Right kidney (tissue), 1 donor: Measurements from ENCODE around the gene TNFRSF13B.
"Not testable (repeated sequence)": the region's sequence is repeated elsewhere in the genome, so short reads cannot be mapped to it uniquely, and the experiment has no call there.

Experiments used
- DNase-seq: peaks from one replicate; pipeline ENCODE4 v3.0.0-alpha.2; 2016

The TNFRSF13B gene

DNA sequence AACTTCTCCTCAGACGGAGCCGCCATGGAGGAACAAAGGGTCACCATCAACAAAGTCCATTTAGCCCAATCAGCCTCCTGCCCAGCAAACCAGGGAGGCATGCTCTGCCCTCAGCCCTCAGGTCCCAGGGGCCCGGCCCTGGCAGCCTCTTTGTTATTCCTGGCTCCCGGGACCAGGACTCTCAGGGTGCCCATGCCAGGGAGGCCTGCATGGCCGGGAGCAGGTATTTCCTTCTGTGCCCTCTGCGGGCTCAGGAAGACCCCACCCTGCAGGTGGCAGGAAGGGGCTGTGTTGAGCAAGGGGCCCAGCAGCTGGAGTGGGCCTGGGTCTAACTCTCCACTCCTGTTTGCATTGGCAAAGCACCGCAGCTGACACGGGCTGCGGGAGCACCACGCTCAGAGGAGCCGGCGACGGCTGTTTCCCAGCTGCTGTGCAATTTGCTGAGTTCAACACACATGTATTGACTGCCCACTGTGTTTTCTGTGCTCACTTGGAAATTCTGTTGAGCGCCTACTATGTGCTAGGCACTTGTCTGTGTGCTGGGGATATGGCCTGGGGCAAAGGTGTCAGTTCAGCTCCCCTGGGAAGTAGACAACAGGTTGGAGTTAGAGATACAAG is 33.2 kb upstream of the TNFRSF13B start:
- DNase-seq, result not testable (repeated sequence)

- DNase-seq, result no peak
Observed at GRCh38 chr17:17004251-17004996, 32.5 kb upstream of the TNFRSF13B start.

DNA sequence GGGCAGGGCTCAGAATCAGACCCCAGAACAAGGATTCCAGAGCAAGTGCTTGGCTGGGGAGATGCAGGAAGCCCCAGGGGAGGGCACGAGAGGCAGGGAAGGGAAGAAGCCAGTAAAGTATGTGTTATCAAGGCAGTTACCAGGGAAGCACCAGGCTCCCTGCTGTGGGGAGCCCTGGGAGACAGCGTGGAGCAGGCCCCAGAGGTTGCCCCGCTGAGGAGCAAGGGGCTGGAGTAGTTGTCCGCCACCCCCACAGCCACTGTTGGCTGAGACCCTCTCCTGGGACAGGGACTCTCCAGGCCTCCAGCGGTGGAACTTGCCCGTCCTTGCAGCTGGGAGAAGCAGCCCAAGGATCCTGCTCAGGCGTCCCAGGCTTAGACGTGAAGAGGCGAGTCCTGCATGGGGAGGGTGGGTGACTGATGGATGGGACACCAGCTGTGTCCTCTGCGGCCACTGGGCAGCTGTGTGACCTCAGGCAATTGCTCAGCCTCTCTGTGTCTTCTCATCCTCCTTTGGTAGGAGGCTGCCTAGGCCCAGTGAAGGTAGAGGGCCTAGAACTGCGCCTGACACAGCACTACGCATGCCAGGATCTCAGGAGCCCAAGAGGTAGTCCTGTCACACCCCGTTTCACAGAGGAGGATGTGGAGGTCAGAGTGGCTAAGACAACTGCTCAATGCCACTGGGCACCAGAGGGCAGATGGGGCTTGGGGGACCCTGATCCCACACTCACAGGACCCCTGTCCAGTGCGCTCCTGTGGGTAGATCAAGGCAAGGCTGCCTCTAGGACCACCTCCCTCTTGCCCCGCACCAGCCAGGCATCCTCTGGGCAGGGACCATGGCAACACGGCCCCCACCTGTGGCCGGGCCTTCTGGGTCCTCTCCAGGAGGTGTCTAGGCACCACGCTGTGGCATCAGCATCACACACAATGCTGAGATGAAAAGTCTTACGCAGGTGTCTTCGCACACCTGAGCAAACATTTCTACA is 31.1 kb upstream of the TNFRSF13B start:
- DNase-seq, result not testable (repeated sequence)

GRCh38 chr17:17001874-17002520 is 30.1 kb upstream of the TNFRSF13B start:
- peak; percentile 68 for DNase-seq

- no peak for DNase-seq
Observed at GRCh38 chr17:17001076-17001777, 29.3 kb upstream of the TNFRSF13B start.

DNA sequence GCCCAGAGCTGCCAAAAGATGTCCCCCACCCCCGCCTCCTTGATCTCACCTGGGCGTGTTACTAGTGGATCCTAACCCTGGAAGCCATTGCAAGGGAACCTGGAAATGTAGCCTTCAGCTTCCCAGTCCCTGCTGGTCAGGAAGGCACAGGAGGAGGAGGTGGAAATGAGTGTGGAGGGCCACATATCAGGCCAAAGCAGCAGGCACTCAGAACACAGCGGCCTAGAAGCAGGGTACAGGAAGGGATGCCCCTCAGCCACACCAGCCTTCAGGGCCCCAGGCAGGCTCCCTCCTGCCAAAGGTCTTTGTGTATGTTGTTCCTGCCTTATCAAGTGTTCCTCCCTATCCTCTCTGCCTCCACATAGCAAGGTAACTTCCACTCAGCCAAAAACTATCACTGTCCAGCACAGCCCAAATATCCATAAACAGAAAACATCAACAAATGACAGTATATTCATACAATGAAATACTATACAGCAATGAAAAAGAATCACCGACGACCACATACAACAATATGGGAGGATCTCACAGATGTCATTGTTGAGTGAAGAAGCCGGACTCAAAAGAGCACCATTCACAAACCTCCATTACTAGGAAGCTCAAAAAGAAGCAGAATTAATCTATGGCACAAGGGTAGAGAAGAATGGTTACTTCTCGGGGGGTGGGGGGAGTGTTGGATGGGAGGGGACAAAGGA is 28.2 kb upstream of the TNFRSF13B start:
- no peak for DNase-seq

DNA sequence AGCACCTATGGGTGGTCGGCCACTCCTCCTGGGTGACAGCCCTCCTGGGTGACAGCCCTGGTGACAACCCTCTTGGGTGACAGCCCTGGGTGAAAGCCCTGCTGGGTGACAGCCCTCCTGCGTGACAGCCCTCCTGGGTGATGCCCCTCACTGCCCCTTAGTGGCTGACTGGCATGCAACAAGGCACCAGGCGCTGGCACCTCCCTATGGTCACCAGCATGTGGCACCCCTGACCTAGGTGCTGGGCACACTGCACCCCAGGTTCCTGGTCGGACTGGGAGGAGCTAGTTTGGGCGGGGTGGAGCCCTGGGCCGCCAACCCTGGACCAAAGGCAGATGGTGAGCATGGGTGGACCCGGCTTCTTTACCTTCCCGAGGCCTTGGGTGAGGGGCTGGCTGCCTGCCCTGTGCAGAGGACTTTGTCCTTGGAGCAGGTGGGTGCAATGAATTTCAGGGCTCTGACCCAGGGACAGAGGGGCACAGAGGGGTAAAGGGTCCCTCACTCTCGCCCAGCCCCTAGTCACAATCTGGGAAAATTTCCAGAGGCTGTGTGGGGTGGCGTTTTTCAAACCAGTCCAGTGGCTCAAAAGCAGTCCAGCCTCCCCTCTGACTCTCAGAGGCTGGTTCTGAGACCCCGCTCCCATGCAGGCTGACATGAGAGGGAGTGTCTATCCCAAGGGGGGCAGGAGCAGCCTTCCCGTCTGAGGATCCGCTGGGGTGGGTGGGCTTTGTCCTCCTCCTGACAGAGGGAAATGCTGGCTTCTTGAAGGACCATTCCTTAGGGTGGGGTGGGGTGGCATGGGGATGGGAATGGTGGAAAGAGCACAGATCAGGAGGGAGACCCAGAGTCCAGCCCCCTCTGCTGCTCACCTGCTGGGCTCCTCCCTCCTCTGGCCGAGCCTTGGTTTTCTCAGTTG is 25.9 kb upstream of the TNFRSF13B start:
- no peak for DNase-seq

- not testable (repeated sequence) for DNase-seq
Observed at GRCh38 chr17:16996726-16997125, 24.8 kb upstream of the TNFRSF13B start.

GRCh38 chr17:16995930-16996329 is 24.0 kb upstream of the TNFRSF13B start:
- no peak for DNase-seq

DNA sequence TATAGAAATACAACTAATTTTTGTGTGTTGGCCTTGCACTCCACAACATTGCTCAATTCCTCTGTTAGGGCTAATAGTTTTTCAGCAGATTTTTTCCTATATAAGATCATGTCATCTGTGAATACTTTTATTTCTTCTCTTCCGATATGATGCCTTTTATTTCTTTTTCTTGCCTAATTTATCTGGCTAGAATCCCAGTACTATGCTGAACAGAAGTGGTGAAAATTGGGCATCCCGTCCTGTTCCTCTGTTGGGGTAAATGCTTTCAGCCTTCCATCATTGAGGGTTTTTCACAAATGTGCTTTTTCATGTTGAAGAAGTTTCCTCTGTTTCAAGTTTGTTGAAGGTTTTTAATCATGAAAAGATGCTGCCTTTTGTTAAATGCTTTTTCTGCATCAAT is 22.7 kb upstream of the TNFRSF13B start:
- no peak for DNase-seq

- peak; percentile 44 for DNase-seq
Observed at GRCh38 chr17:16991349-16992009, 19.6 kb upstream of the TNFRSF13B start.

DNA sequence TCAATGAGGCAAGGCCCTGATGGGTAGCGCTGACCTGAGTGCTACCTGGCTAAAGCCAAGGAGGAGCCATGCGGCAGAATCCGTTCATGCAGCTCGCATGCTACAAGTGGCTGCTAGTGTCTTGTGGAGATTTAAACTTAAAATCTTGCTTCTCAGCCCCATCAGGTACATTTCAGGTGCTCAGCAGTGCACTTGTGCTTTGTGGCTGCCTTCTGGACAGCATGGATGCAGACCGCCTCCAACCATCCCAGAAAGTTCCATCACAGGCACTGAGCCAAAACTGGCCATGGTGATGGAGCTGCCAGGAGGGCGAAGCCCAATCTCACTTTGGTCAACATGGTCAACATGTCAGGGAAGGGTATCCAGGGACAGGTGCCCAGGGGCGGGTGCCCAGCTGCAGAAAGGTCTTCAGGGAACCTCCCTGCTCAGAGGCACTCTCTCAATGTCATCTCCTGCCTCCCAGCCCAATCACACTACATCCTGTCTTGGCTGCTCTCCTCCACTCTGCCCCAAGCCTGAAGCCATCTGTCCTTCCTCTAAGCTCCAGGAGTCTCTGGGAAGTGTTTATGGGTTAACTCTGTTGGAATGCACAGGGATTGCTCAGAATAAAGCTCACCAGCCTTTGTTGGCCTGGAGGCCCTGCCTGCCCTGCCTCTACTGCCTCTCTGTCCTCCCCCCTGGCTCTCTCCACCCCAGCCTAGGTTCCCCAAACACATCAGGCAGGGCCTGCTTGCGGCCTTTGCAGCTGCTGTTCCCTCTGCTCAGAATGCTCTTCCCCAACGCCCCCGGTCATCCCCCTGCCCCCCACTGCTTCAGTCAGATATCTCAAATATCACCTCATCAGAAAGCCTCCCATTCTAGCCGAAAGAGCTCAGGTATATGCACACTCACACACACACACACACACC is 18.3 kb upstream of the TNFRSF13B start:
- no peak for DNase-seq

DNA sequence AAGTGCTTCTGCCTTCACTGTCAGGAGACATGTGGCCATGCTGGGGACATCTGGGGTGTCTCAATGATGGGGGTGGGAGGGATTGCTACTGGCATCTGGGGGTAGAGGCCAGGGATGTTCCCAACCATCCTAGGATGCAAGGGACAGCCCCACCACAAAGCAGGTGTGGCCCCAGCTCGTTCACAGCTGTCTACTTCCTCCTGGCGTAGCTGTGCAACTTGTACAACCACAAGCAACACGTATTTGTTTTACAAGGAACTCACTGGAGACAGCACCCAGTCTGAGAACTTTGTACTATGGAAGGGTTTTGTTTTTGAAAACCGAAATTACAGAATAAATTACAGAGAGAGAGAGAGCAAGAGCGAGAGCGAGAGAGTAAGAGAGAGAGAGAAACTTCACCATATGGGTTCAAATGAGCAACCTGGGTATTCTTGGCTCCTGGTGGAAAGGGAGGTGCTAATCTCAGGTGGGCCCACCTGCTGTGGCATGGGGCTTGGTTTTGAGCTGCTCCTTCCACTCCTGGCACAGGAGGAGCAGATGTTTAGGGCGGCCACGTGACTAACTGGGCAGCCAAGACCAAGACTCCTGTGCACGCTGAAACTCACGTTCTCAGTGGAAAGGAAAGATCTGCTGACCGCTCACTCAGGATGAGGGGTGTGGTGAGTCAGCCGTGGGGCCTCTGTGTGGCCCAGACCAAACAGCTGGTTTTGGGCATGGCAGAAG is 17.5 kb upstream of the TNFRSF13B start:
- no peak for DNase-seq

DNA sequence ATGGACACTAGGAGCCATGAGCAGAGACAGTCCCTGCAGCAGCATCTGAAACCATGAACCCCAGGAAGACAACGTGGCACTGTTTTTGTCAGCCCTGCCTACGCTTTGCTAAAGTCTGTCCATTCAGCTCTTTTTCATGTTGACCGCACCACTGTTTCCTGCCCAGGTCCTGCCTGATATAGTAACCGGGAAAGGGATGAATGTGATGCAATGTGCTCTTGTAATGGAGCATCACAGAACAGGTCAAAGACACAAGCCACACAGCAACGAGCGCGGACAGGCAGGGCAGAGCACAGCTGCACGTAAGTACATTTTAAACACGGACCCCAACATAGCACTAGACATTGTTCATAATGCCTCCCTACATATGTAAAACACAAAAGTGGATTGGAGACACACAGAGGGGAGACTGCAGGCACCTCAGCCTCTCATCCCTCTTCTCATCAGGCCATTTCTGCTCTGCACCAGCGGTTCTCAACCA is 16.9 kb upstream of the TNFRSF13B start:
- no peak for DNase-seq

DNA sequence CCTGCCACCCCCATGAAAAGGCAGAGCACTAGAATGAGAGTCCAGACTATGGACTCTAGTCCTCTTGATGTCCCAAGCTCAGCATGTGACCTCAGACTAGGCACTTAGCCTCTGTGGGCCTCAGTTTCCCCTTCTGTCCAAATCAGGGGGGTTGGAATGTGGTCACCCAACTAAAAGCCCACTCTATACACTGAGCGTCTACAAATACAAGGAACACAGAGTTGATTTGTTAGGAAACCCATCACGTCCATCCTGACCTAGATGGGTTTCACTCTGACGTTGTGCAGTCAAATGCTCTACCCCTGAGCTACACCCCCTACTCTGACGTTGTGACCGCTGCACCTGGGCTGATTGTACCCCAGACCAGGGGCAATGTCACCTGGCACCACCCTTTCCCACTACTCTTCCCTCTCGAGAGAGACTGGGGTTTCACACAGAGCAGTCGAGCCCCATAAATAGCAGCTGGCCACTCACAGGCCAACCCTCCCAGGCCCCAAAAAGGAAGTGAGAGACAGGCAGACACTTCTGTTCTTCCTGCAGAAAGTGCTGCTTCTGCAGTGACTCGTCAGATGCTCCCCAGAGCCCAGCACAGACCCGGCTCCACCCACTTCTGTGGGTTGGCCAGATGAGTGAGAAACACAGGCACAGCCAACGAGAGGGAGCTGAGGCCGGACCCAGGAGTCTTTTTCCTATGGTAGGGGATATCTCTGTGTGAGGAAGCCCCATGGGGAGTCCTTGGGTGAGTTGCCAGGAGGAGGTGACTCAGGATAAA is 16.1 kb upstream of the TNFRSF13B start:
- no peak for DNase-seq

DNA sequence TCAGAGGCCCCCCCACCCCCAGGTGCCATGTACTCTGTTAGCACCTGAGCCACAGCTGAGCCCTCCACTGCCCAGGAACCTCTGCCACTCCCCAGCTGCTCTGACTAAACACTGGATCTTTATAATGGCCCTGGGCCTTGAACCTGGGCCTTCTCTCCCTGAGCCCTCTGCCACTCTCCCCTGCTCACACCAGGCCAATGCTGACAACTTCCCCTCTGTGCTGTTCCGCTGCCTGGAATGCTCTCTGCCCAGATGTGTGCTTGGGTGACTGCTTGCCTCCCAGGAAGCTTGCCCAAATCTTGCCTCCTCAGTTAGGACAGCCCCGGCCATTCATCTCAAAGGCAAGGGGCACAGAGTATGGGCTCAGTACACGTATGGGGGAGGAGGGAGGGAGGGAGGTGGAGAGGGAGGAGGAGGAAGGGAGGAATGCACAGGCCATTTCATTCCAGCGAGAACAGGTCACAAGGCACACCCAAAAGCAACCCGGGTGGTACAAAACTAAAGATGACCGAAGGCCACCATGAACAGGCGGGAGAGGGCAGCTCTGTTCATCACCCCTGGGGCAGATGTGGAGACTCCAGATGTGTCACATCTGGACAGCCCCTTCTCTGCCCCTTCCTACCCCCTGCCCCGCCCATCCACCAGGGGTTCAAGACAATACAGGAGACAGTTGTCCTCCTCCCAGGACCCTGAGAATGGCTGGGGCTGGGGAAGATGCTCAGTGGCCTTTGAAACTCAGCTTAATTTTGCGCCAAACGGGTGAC is 15.3 kb upstream of the TNFRSF13B start:
- no peak for DNase-seq
